ENCODE measurements around the gene TAF9. TPM values are rescaled to one million over a fixed set of nuclear protein-coding genes. Genes with fewer than 3 reads are reported as not detected.

TAF9 gene
- polyA plus RNA-seq, 1 experiment = 76.4 TPM

DNA sequence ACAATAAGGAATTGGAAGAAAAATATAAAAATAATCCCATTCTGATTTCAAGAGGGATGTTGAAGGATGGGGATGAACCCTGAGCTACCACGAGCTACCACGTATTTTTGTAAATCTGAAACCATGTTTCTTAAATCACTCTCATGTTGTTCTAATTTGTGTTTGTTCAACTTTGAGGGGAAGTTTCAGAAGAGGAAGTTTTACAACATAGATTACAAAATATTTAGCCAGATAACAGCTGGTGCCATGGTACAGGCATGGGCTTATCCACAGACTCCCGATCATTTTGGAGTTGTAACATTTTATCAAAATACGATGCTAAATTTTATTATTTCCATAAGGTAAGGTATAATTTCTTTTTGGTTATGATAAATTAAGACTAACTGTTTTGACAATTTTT, 51.9 kb downstream of the TAF9 start:
- ChIA-PET POLR2A (no interaction called here), CTCF (interaction anchor here (1.1 kb wide), 1 partner anchor 18 kb away, joined by 5 read pairs; no protein-coding TSS in a partner anchor)
- H3K27me3 ChIP-seq (ENCODE audit: control insufficient read depth, insufficient read depth, low read length) = no peaks in the 10 kb centered on the region
- no peak for DNase-seq (ENCODE audit: low read depth)
- no peaks in the 10 kb centered on the region; the same call in 1 of the 2 replicates for H3K36me3 ChIP-seq (ENCODE audit: control insufficient read depth, insufficient read depth, low read length)
- H3K4me3 ChIP-seq (ENCODE audit: low read depth, low read length) = no peak overlapping the region
- TF ChIP-seq, protein P1, sequence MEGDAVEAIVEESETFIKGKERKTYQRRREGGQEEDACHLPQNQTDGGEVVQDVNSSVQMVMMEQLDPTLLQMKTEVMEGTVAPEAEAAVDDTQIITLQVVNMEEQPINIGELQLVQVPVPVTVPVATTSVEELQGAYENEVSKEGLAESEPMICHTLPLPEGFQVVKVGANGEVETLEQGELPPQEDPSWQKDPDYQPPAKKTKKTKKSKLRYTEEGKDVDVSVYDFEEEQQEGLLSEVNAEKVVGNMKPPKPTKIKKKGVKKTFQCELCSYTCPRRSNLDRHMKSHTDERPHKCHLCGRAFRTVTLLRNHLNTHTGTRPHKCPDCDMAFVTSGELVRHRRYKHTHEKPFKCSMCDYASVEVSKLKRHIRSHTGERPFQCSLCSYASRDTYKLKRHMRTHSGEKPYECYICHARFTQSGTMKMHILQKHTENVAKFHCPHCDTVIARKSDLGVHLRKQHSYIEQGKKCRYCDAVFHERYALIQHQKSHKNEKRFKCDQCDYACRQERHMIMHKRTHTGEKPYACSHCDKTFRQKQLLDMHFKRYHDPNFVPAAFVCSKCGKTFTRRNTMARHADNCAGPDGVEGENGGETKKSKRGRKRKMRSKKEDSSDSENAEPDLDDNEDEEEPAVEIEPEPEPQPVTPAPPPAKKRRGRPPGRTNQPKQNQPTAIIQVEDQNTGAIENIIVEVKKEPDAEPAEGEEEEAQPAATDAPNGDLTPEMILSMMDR (IDR thresholded peaks at IDR 0.05; ENCODE audit: insufficient read depth, low read depth, low read length) = no peak

DNA sequence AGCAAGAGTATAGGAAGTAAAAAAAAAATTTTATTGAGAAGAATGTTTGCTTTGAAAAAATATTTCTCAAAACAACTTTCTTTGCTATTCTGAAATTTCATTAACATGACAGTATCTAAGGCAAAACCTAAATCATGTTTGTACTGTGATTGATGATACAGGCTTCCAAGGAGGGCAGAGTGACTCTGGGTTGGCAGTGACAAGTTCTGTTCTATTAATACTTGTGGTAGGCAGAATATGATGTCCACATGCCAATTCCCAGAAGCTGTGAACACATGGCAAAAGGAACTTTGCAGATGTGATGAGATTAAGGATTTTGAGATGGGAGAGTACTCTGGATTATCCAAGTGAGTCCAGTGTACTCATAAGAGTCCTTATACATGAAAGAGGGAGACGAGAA, 53.3 kb downstream of the TAF9 start:
- Histone ChIP-seq H3K27me3 (ENCODE audit: control insufficient read depth, insufficient read depth, low read length) (no peaks in the 10 kb centered on the region), H3K4me3 (ENCODE audit: low read depth, low read length) (no peak overlapping the region), H3K36me3 (ENCODE audit: control insufficient read depth, insufficient read depth, low read length) (no peaks in the 10 kb centered on the region; the same call in 1 of the 2 replicates)
- CTCF ChIA-PET = interaction anchor here (0.8 kb wide), 1 partner anchor 19 kb away, joined by 4 read pairs; no protein-coding TSS in a partner anchor
- TF ChIP-seq, protein P1 (IDR thresholded peaks at IDR 0.05; ENCODE audit: insufficient read depth, low read depth, low read length) = no peak
- POLR2A ChIA-PET = interaction anchor here (0.7 kb wide), 1 partner anchor 1139 kb away, joined by 3 read pairs; no protein-coding TSS in a partner anchor
- no peak for DNase-seq (ENCODE audit: low read depth)

Other genes with a start within 250 kb of the TAF9 start
- 67.0 and 91.3 TPM in 2 replicates for gene CCNB1, start 202.4 kb downstream of the TAF9 start, polyA plus RNA-seq (2011; rRNA removed)
- 6.0 and 7.4 TPM in 2 replicates for gene CENPH, start 179.9 kb downstream of the TAF9 start, polyA plus RNA-seq (2011; rRNA removed)
- gene CDK7, start 134.6 kb downstream of the TAF9 start, polyA plus RNA-seq (2011; rRNA removed) = 44.9 and 231 TPM in 2 replicates
- gene CCDC125, start 36.7 kb downstream of the TAF9 start, polyA plus RNA-seq (2011; rRNA removed) = 1.8 and 3.1 TPM in 2 replicates
- 11.6 and 39.9 TPM in 2 replicates for gene AK6, start within 50 bp of the TAF9 start, polyA plus RNA-seq (2011; rRNA removed)
- gene RAD17, start 298 bp upstream of the TAF9 start, polyA plus RNA-seq (2011; rRNA removed) = 18.0 and 23.2 TPM in 2 replicates
- gene MARVELD2, start 45.6 kb upstream of the TAF9 start, polyA plus RNA-seq (2011; rRNA removed) = 0.88 and 1.3 TPM in 2 replicates
- 0.25 and 0.71 TPM in 2 replicates for gene OCLN, start 123.3 kb upstream of the TAF9 start, polyA plus RNA-seq (2011; rRNA removed)
- gene GTF2H2C, start 190.7 kb upstream of the TAF9 start, polyA plus RNA-seq (2011; rRNA removed) = 9.9 and 19.8 TPM in 2 replicates

Measured in BJ (cell line).